Transverse colon (tissue), 4 donors: ENCODE measurements around the gene CPTP.

Source experiments
- POLR2AphosphoS5 ChIP-seq, 3 donors: sonication (generic); formaldehyde crosslinking; IDR thresholded peaks; one replicate each; pipeline ENCODE4 v1.6.1; 2016; ENCODE audit warnings: antibody characterized with exemption in 3 of 3
- TF ChIP-seq, protein P1 (sequence below), 5 experiments: fragments of 200-600 bp in 3 of 5; fragments of 450-650 bp in 2 of 5; sonication (generic) in 3 of 5; IDR thresholded peaks; 1 replicate in 2 of 5; 2 replicates in 3 of 5; pipeline ENCODE4 v1.5.1; 2016 to 2017; ENCODE audit warnings: antibody characterized with exemption in 5 of 5, inconsistent platforms in 3 of 5, mild to moderate bottlenecking in 2 of 5, moderate library complexity in 1 of 5

DNA sequence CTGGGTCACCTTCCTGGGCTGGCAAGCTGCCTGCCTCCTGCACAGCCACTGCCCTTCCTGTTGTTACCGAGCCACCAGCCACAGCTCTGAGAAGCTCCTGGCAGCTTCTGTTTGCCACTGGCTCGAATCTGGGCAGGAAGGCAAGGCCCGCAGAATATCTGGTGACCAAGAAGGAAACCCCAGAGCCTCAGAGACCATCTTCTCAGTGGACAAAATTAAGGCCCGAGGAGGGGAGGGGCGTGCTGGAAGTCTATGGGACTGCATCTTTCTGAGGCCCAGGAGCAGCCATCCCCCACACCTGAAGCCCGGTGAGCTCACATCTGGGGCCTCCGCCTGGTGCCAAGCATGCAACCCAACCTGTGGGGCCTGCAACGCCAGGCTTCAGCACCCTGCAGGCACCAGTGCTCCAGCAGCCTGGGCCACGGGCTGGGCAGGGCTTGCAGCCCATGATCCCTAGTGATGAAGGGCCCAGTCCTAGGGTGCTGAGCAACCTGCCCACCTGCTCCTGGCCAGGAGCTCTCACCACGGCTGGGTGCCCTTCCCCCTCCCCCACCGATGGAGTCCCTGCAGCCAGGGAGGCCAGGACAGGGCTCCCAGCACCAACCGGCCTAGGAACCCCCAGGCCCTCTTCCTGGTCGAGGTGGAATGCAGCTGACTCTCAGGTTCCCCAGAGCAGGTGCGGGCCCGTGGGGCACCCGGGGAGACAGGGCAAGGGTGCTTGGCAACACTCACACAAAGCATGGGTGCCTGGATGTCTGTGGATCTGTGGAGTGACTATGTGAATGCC, 879 bp downstream of the CPTP start:
- no peak for TF ChIP-seq POLR2AphosphoS5 (IDR thresholded peaks at IDR 0.05)
- TF ChIP-seq, protein P1, sequence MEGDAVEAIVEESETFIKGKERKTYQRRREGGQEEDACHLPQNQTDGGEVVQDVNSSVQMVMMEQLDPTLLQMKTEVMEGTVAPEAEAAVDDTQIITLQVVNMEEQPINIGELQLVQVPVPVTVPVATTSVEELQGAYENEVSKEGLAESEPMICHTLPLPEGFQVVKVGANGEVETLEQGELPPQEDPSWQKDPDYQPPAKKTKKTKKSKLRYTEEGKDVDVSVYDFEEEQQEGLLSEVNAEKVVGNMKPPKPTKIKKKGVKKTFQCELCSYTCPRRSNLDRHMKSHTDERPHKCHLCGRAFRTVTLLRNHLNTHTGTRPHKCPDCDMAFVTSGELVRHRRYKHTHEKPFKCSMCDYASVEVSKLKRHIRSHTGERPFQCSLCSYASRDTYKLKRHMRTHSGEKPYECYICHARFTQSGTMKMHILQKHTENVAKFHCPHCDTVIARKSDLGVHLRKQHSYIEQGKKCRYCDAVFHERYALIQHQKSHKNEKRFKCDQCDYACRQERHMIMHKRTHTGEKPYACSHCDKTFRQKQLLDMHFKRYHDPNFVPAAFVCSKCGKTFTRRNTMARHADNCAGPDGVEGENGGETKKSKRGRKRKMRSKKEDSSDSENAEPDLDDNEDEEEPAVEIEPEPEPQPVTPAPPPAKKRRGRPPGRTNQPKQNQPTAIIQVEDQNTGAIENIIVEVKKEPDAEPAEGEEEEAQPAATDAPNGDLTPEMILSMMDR (IDR thresholded peaks at IDR 0.05): no peak
